LNCaP clone FGC (cell line): ENCODE data around the gene PLPPR1.

Experiments
- DNase-seq: peaks from one replicate; pipeline ENCODE4 v3.0.0-alpha.2; 2011; ENCODE audit warnings: low read depth
- H3K4me3 ChIP-seq: 2 replicates; pipeline ENCODE4 v1.5.1; 2011; ENCODE audit warnings: mild to moderate bottlenecking, low read depth, low read length, control low read depth
- CTCF ChIP-seq: IDR thresholded peaks from 2 replicates; pipeline ENCODE4 v1.5.1; 2012; ENCODE audit warnings: mild to moderate bottlenecking; ENCODE audit not compliant: control insufficient read depth, insufficient read depth; ENCODE audit errors: extremely low read depth

Gene PLPPR1

GRCh38 chr9:101337237-101337636 is 308.7 kb downstream of the PLPPR1 start:
- no peak overlapping the region for H3K4me3 ChIP-seq
- TF ChIP-seq CTCF: no peak
- no peak for DNase-seq

GRCh38 chr9:101341958-101342357 is 313.4 kb downstream of the PLPPR1 start:
- no peak for TF ChIP-seq CTCF
- DNase-seq: no peak
- no peak overlapping the region for H3K4me3 ChIP-seq

GRCh38 chr9:101342595-101342994 is 314.1 kb downstream of the PLPPR1 start:
- H3K4me3 ChIP-seq: no peak overlapping the region
- no peak for DNase-seq
- TF ChIP-seq CTCF: no peak

GRCh38 chr9:101350285-101350684 is 321.8 kb downstream of the PLPPR1 start:
- no peak for DNase-seq
- TF ChIP-seq CTCF: no peak
- no peak overlapping the region for H3K4me3 ChIP-seq

GRCh38 chr9:101352892-101353463 is 324.5 kb downstream of the PLPPR1 start:
- no peak overlapping the region for H3K4me3 ChIP-seq
- DNase-seq: no peak
- TF ChIP-seq CTCF: no peak

GRCh38 chr9:101353683-101354082 is 325.2 kb downstream of the PLPPR1 start:
- no peak for TF ChIP-seq CTCF
- no peak overlapping the region for H3K4me3 ChIP-seq
- peak; percentile 27 for DNase-seq

- TF ChIP-seq CTCF: no peak
- H3K4me3 ChIP-seq: no peak overlapping the region
- no peak for DNase-seq
These were observed 325.7 kb downstream of the PLPPR1 start for GRCh38 chr9:101354143-101354764.
